HG02678 (cell line): Measurements from ENCODE around the gene PAX8.

ENCODE experiments used
- ATAC-seq: cut with Tn5 transposase; IDR thresholded peaks from one replicate; pipeline ENCODE4 v1.9.1; 2021; ENCODE audit warnings: mild to moderate bottlenecking, moderate library complexity; ENCODE audit not compliant: unreplicated experiment

PAX8 gene

GRCh38 chr2:113186433-113186796 is 92.3 kb downstream of the PAX8 start:
- no peak for ATAC-seq

GRCh38 chr2:113185664-113186432 is 92.9 kb downstream of the PAX8 start:
- no peak for ATAC-seq

- no peak for ATAC-seq
Measured at GRCh38 chr2:113184531-113185230, 94.0 kb downstream of the PAX8 start.

- no peak for ATAC-seq
Measured at GRCh38 chr2:113183703-113184102, 95.0 kb downstream of the PAX8 start.

GRCh38 chr2:113183264-113183663 is 95.5 kb downstream of the PAX8 start:
- no peak for ATAC-seq

GRCh38 chr2:113182471-113183260 is 96.1 kb downstream of the PAX8 start:
- ATAC-seq = no peak

GRCh38 chr2:113181258-113182051 is 97.3 kb downstream of the PAX8 start:
- no peak for ATAC-seq

GRCh38 chr2:113180131-113180946 is 98.4 kb downstream of the PAX8 start:
- ATAC-seq = no peak

GRCh38 chr2:113179446-113180045 is 99.2 kb downstream of the PAX8 start:
- no peak for ATAC-seq

- ATAC-seq = no peak
Measured at GRCh38 chr2:113178891-113179290, 99.8 kb downstream of the PAX8 start.

- no peak for ATAC-seq
Measured at GRCh38 chr2:113178069-113178746, 100.5 kb downstream of the PAX8 start.

GRCh38 chr2:113176696-113177355 is 101.9 kb downstream of the PAX8 start:
- no peak for ATAC-seq

- peak; percentile 20 for ATAC-seq
Measured at GRCh38 chr2:113175736-113176695, 102.7 kb downstream of the PAX8 start.

GRCh38 chr2:113175042-113175628 is 103.6 kb downstream of the PAX8 start:
- ATAC-seq = peak; percentile 62

- ATAC-seq = no peak
Measured at GRCh38 chr2:113174376-113174750, 104.4 kb downstream of the PAX8 start.

GRCh38 chr2:113173542-113174375 is 105.0 kb downstream of the PAX8 start, which contains the start of gene PSD4:
Gene PSD4, plus strand, starts transcription at chr2:113173971. Its CDS starts 8,486 bp downstream, at chr2:113182457.
- ATAC-seq = peak; percentile 79
